Astrocyte (in vitro differentiated cells and primary cell): ENCODE results near the gene MVP. TPM values are rescaled to one million over a fixed set of nuclear protein-coding genes. Genes with fewer than 3 reads are reported as not detected.

ENCODE experiments used
- DNase-seq: peaks from one replicate; pipeline ENCODE4 v3.0.0-alpha.2; 2010; ENCODE audit warnings: low read depth
- FAIRE-seq: peaks from 2 replicates; lab custom pipeline; 2011; peaks lifted over from hg19 to GRCh38; lab: Jason Lieb, UNC
- H2AFZ ChIP-seq: 2 replicates; pipeline ENCODE4 v1.6.0; 2012; ENCODE audit warnings: low read depth, low read length, inconsistent platforms
- H3K27ac ChIP-seq: 2 replicates; pipeline ENCODE4 v1.5.1; 2011; ENCODE audit warnings: low read depth, low read length, inconsistent platforms
- H3K27me3 ChIP-seq: 2 replicates; pipeline ENCODE4 v1.6.0; 2011; ENCODE audit warnings: low read length, inconsistent platforms; ENCODE audit not compliant: insufficient read depth
- H3K36me3 ChIP-seq: 2 replicates; pipeline ENCODE4 v1.5.1; 2011; ENCODE audit warnings: low read length, inconsistent platforms; ENCODE audit not compliant: insufficient read depth
- H3K4me1 ChIP-seq: 2 replicates; pipeline ENCODE4 v1.5.1; 2011; ENCODE audit warnings: low read length, inconsistent platforms; ENCODE audit not compliant: insufficient read depth
- H3K4me2 ChIP-seq: 2 replicates; pipeline ENCODE4 v1.6.0; 2012; ENCODE audit warnings: low read length, inconsistent platforms
- H3K4me3 ChIP-seq: 2 replicates; pipeline ENCODE4 v1.5.1; 2011; ENCODE audit warnings: low read depth, mild to moderate bottlenecking, low read length, inconsistent platforms; ENCODE audit not compliant: insufficient read depth
- H3K79me2 ChIP-seq: 2 replicates; pipeline ENCODE4 v1.6.0; 2012; ENCODE audit warnings: mild to moderate bottlenecking, low read length, inconsistent platforms; ENCODE audit not compliant: insufficient read depth
- H3K9ac ChIP-seq: 2 replicates; pipeline ENCODE4 v1.6.0; 2012; ENCODE audit warnings: mild to moderate bottlenecking, low read length, inconsistent platforms
- H3K9me3 ChIP-seq: 2 replicates; pipeline ENCODE4 v1.5.1; 2012; ENCODE audit warnings: low read depth, mild to moderate bottlenecking, low read length, inconsistent platforms; ENCODE audit not compliant: insufficient read depth
- H4K20me1 ChIP-seq: 2 replicates; pipeline ENCODE4 v1.6.0; 2012; ENCODE audit warnings: low read length, inconsistent platforms; ENCODE audit not compliant: insufficient read depth
- H3K27ac Mint-ChIP-seq: one replicate; pipeline ENCODE4 v1.8.0; 2021; ENCODE audit warnings: mild to moderate bottlenecking, mixed read lengths; ENCODE audit not compliant: unreplicated experiment
- H3K27me3 Mint-ChIP-seq: one replicate; pipeline ENCODE4 v1.8.0; 2021; ENCODE audit warnings: low read depth, mixed read lengths; ENCODE audit not compliant: unreplicated experiment
- H3K36me3 Mint-ChIP-seq: one replicate; pipeline ENCODE4 v1.8.0; 2021; ENCODE audit warnings: low read depth, mixed read lengths; ENCODE audit not compliant: unreplicated experiment
- H3K4me1 Mint-ChIP-seq: one replicate; pipeline ENCODE4 v1.8.0; 2021; ENCODE audit warnings: low read depth, mixed read lengths; ENCODE audit not compliant: unreplicated experiment
- H3K4me3 Mint-ChIP-seq: one replicate; pipeline ENCODE4 v1.8.0; 2021; ENCODE audit warnings: mild to moderate bottlenecking, moderate library complexity, mixed read lengths; ENCODE audit not compliant: unreplicated experiment
- H3K9me3 Mint-ChIP-seq: one replicate; pipeline ENCODE4 v1.8.0; 2021; ENCODE audit warnings: mild to moderate bottlenecking, mixed read lengths; ENCODE audit not compliant: unreplicated experiment
- EZH2 ChIP-seq: IDR thresholded peaks from 2 replicates; pipeline ENCODE4 v1.6.1; 2012; ENCODE audit warnings: mild to moderate bottlenecking, low read length, inconsistent platforms; ENCODE audit not compliant: insufficient read depth
- total RNA-seq: library from RNA; stranded (reverse); gene quantifications from 2 replicates; pipeline ENCODE4 v1.2.1, GENCODE V29; 2021
- TF ChIP-seq, protein P1 (sequence below): IDR thresholded peaks from 2 replicates; pipeline ENCODE4 v1.5.1; 2011; ENCODE audit warnings: low read depth, mild to moderate bottlenecking, inconsistent platforms, low read length, moderate library complexity; ENCODE audit not compliant: insufficient read depth

MVP gene
- total RNA-seq, 1 donor from 2014 or later = 38.7 TPM

DNA sequence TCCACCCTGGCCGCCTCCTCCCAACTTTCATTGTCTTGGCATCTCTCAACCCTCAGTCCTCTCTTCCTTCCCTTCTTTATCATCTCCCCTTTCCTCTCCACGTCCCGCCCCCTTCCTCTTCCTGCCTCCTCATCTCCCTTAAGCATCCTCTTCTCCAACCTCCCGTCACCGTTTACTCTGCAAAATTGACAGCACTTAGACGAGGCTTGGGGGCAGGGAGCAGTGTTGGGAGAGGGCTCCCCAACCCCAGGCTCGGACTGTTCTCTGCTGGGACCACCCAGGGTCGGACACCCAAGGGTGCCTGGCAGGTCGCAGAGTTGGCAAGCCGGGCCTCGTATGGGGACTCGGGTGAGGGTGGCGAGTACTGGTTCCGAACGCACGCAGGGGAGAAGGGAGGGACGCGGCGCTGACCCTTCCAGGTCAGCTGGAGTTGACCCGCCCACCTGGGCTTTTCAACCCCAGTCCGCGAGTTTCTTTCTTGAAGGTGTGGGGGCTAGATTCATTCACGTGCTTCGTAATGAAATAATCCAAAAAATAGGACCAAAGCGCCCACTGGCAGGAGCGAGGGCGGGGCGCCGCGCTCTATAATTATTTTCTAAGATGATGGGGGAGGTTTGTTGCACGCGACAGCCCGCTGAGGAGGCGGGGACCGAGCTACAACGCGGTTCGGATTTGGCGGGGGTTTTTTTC lies 5.1 kb upstream of the MVP start:
- Histone ChIP-seq H3K4me1 (peaks cover 31% of the 10 kb centered on the region), H2AFZ (peak overlapping the region; percentile 64), H4K20me1 (peaks cover 18% of the 10 kb centered on the region), H3K36me3 (peaks cover 4% of the 10 kb centered on the region), H3K79me2 (peaks cover 46% of the 10 kb centered on the region), H3K4me3 (peak overlapping the region; percentile 79), H3K9me3 (no peaks in the 10 kb centered on the region), H3K27ac (no peak overlapping the region), H3K27me3 (no peaks in the 10 kb centered on the region), H3K9ac (peak overlapping the region; percentile 83), H3K4me2 (peak overlapping the region; percentile 93)
- H3K4me3 Mint-ChIP-seq = peak overlapping the region; percentile 89
- DNase-seq = no peak
- no peaks in the 10 kb centered on the region for H3K9me3 Mint-ChIP-seq
- H3K4me1 Mint-ChIP-seq = peaks cover 35% of the 10 kb centered on the region
- TF ChIP-seq, protein P1, sequence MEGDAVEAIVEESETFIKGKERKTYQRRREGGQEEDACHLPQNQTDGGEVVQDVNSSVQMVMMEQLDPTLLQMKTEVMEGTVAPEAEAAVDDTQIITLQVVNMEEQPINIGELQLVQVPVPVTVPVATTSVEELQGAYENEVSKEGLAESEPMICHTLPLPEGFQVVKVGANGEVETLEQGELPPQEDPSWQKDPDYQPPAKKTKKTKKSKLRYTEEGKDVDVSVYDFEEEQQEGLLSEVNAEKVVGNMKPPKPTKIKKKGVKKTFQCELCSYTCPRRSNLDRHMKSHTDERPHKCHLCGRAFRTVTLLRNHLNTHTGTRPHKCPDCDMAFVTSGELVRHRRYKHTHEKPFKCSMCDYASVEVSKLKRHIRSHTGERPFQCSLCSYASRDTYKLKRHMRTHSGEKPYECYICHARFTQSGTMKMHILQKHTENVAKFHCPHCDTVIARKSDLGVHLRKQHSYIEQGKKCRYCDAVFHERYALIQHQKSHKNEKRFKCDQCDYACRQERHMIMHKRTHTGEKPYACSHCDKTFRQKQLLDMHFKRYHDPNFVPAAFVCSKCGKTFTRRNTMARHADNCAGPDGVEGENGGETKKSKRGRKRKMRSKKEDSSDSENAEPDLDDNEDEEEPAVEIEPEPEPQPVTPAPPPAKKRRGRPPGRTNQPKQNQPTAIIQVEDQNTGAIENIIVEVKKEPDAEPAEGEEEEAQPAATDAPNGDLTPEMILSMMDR = no peak
- no peak for TF ChIP-seq EZH2
- H3K27ac Mint-ChIP-seq = peak overlapping the region; percentile 79
- FAIRE-seq = no peak
- peaks cover 8% of the 10 kb centered on the region for H3K36me3 Mint-ChIP-seq
- H3K27me3 Mint-ChIP-seq = no peaks in the 10 kb centered on the region

DNA sequence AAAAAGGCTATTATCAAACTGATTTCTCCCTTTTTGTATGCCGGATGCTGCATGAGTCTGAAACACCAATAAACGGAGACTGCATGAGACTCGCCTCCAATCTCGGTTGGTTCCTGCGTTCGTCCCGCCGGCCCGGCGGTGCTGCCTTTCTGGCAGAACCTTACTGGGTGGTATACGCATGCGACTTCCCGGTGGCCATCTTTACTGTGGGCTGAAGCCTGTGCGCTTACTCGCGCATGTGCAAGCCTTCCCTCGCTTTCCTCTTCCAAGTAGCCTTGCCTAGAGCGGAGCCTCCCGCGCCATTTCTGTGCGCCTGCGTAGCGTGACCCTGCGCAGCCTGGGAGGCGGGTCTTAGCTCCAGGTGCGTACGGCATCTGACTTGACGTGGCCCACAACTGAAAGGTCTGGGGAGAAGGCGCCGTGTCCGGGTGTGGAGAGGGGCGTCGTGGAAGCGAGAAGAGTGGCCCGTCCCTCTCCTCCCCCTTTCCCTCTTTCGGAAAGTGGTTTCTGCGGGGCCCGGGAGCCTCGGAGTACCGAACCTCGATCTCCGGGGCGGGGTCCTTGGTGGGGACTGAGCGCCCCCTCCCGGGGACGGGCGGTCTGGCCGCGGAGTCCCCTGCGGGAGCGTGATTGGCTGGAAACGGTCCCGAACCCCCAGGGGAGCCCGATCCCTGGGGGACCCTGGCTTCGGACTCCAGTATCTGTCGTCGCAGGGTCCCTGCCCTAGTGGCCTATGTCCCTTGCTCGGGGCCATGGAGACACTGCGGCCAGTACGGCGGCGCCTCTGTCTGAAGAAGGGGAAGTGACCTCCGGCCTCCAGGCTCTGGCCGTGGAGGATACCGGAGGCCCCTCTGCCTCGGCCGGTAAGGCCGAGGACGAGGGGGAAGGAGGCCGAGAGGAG lies 4.2 kb upstream of the MVP start, which contains the start of gene PAGR1:
Gene PAGR1, plus strand, starts transcription at position 360 of the 901 bp plus-strand sequence. Its CDS starts 374 bp downstream, at position 734.
- peaks cover 8% of the 10 kb centered on the region for H3K36me3 Mint-ChIP-seq
- peak within 1 kb of the TSS; percentile 79 for H3K27ac Mint-ChIP-seq
- H4K20me1 ChIP-seq = peaks cover 10% of the 10 kb centered on the region
- H3K9me3 ChIP-seq = no peaks in the 10 kb centered on the region
- no peak for TF ChIP-seq EZH2
- TF ChIP-seq, protein P1 = peak; percentile 62
- peak within 1 kb of the TSS; percentile 93 for H3K4me2 ChIP-seq
- H3K9me3 Mint-ChIP-seq = no peaks in the 10 kb centered on the region
- H3K4me1 ChIP-seq = peaks cover 27% of the 10 kb centered on the region
- H3K4me3 ChIP-seq = peak within 1 kb of the TSS; percentile 79
- peaks cover 27% of the 10 kb centered on the region for H3K4me1 Mint-ChIP-seq
- peak within 1 kb of the TSS; percentile 93 for H2AFZ ChIP-seq
- H3K27ac ChIP-seq = peak within 1 kb of the TSS; percentile 85
- peaks cover 50% of the 10 kb centered on the region for H3K79me2 ChIP-seq
- FAIRE-seq (peak; percentile 39), DNase-seq (peak; percentile 100)
- peaks cover 4% of the 10 kb centered on the region for H3K36me3 ChIP-seq
- peak within 1 kb of the TSS; percentile 83 for H3K9ac ChIP-seq
- no peaks in the 10 kb centered on the region for H3K27me3 Mint-ChIP-seq
- H3K27me3 ChIP-seq = no peaks in the 10 kb centered on the region
- peak within 1 kb of the TSS; percentile 89 for H3K4me3 Mint-ChIP-seq
